ENCODE results near the gene UVRAG. TPM values are rescaled to one million over a fixed set of nuclear protein-coding genes. Genes with fewer than 3 reads are reported as not detected.
A peak's percentile ranks its signal among the peaks of the same experiment; 100 is the strongest.

The UVRAG gene
- total and polyA plus RNA-seq, 4 donors, result 7.9 to 47.0 (median 20.1) TPM

DNA sequence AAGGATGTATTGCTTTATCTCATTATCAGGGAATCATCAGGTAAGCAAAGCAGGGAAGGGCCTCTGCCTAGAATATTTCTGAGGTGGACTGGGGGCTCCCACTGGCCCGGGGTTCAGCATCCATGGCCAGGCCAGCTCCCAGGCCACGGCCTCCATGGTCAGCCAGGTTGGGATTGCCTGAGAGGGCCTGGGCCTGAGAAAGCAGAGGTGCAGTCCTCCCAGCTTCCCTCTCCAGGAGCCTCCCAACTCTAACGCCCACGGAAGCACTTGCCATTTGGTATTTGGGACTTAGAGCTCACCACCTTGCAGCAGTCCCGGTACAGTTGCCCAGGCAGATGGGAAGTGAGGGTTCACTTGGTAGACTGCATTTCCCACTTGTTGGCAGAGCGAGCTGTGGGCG is 33.7 kb upstream of the UVRAG start:
- Histone ChIP-seq H3K4me3 (ENCODE audit: low read length in 2 of 2) (no peak overlapping the region), H3K27ac (ENCODE audit: low read depth in 1 of 2, low read length in 2 of 2) (no peak overlapping the region)

GRCh38 chr11:75781831-75782230 is 33.2 kb upstream of the UVRAG start:
- no peaks in the 10 kb centered on the region for H3K27me3 ChIP-seq (ENCODE audit: control insufficient read depth in 1 of 2, insufficient read depth in 2 of 2, low read length in 1 of 2)
- no peaks in the 10 kb centered on the region for H3K9me3 ChIP-seq (ENCODE audit: control insufficient read depth, low read length)
- no peaks in the 10 kb centered on the region for H3K4me1 ChIP-seq (ENCODE audit: control insufficient read depth in 1 of 2, insufficient read depth in 2 of 2, low read length in 2 of 2)
- H3K4me3 ChIP-seq (ENCODE audit: low read length in 2 of 2), result no peak overlapping the region
- H3K27ac ChIP-seq (ENCODE audit: low read depth in 1 of 2, low read length in 2 of 2), result no peak overlapping the region
- no peaks in the 10 kb centered on the region for H3K36me3 ChIP-seq (ENCODE audit: control insufficient read depth in 1 of 2, insufficient read depth in 2 of 2, low read length in 1 of 2)
- intact Hi-C loops (cut with DNase I), result no loop called here
- WGBS, 2 donors, result 91 to 94% methylated on average over 9 of the region's 9 CpGs
- ATAC-seq (ENCODE audit: low FRiP score) (no peak), DNase-seq (peak in 1 of 2 donors; percentile 12)

More for the DNA sequence above, 33.7 kb upstream of the UVRAG start:
- ATAC-seq (ENCODE audit: low FRiP score), result no peak
- 93 to 97% methylated on average over 7 of the region's 7 CpGs for WGBS, 2 donors
- intact Hi-C loops (cut with DNase I), result no loop called here
- Histone ChIP-seq H3K27me3 (ENCODE audit: control insufficient read depth in 1 of 2, insufficient read depth in 2 of 2, low read length in 1 of 2) (no peaks in the 10 kb centered on the region), H3K36me3 (ENCODE audit: control insufficient read depth in 1 of 2, insufficient read depth in 2 of 2, low read length in 1 of 2) (no peaks in the 10 kb centered on the region), H3K9me3 (ENCODE audit: control insufficient read depth, low read length) (no peaks in the 10 kb centered on the region), H3K4me1 (ENCODE audit: control insufficient read depth in 1 of 2, insufficient read depth in 2 of 2, low read length in 2 of 2) (no peaks in the 10 kb centered on the region)
- DNase-seq, result peak; percentile 17 to 34

GRCh38 chr11:75782540-75783263 is 32.3 kb upstream of the UVRAG start:
- peak in 1 of 2 donors; percentile 6 for DNase-seq
- H3K27me3 ChIP-seq (ENCODE audit: control insufficient read depth in 1 of 2, insufficient read depth in 2 of 2, low read length in 1 of 2), result no peaks in the 10 kb centered on the region
- H3K4me1 ChIP-seq (ENCODE audit: control insufficient read depth in 1 of 2, insufficient read depth in 2 of 2, low read length in 2 of 2), result no peaks in the 10 kb centered on the region
- no peaks in the 10 kb centered on the region for H3K9me3 ChIP-seq (ENCODE audit: control insufficient read depth, low read length)
- 92 to 95% methylated on average over 4 of the region's 4 CpGs for WGBS, 2 donors
- intact Hi-C loops (cut with DNase I), result no loop called here
- ATAC-seq (ENCODE audit: low FRiP score), result no peak
- no peak overlapping the region for H3K27ac ChIP-seq (ENCODE audit: low read depth in 1 of 2, low read length in 2 of 2)
- no peak overlapping the region for H3K4me3 ChIP-seq (ENCODE audit: low read length in 2 of 2)
- H3K36me3 ChIP-seq (ENCODE audit: control insufficient read depth in 1 of 2, insufficient read depth in 2 of 2, low read length in 1 of 2), result no peaks in the 10 kb centered on the region

DNA sequence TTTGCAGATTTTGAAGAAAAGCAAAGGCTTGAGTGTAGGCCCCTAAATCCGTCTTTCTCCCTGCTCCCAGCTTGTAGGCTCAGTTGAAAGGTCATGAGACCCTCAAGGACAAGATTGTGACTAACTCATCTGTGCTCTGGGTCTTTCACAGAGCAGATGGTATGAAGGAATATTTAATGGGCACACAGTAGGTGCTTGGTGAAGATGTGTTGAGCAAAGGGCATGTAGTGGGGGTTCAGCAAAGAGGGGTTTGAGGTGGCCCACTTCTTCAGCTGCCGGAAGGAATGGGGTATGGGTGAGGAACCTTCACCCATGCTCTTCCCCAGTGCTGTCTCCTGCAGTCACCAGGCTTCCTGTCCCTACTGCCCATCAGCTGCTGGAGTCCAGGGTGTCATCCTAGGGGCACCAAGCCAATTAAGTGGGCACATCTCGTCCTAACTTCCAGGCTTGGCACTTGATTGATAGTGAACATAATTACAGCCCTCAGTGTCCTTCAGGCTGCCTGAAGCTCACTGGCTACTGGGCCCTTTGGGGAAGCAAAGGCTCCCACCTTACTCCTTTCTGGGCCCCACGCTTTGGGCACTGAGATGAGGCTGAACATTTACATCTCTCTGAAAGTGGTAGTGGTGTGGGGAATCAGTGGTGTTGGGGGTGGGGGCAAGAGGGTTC is 31.5 kb upstream of the UVRAG start:
- intact Hi-C loops (cut with DNase I), result no loop called here
- Histone ChIP-seq H3K27ac (ENCODE audit: low read depth in 1 of 2, low read length in 2 of 2) (no peak overlapping the region), H3K9me3 (ENCODE audit: control insufficient read depth, low read length) (no peaks in the 10 kb centered on the region), H3K36me3 (ENCODE audit: control insufficient read depth in 1 of 2, insufficient read depth in 2 of 2, low read length in 1 of 2) (no peaks in the 10 kb centered on the region), H3K27me3 (ENCODE audit: control insufficient read depth in 1 of 2, insufficient read depth in 2 of 2, low read length in 1 of 2) (no peaks in the 10 kb centered on the region), H3K4me1 (ENCODE audit: control insufficient read depth in 1 of 2, insufficient read depth in 2 of 2, low read length in 2 of 2) (no peaks in the 10 kb centered on the region), H3K4me3 (ENCODE audit: low read length in 2 of 2) (no peak overlapping the region)
- DNase-seq, result no peak
- 94% methylated on average over 4 of the region's 4 CpGs for WGBS, 2 donors
- ATAC-seq (ENCODE audit: low FRiP score), result no peak

- H3K27ac ChIP-seq (ENCODE audit: low read depth in 1 of 2, low read length in 2 of 2), result no peak overlapping the region
- no peaks in the 10 kb centered on the region for H3K4me1 ChIP-seq (ENCODE audit: control insufficient read depth in 1 of 2, insufficient read depth in 2 of 2, low read length in 2 of 2)
- ATAC-seq (ENCODE audit: low FRiP score), result no peak
- 97 to 100% methylated on average over 2 of the region's 2 CpGs for WGBS, 2 donors
- no peaks in the 10 kb centered on the region for H3K36me3 ChIP-seq (ENCODE audit: control insufficient read depth in 1 of 2, insufficient read depth in 2 of 2, low read length in 1 of 2)
- intact Hi-C loops (cut with DNase I), result no loop called here
- no peaks in the 10 kb centered on the region for H3K27me3 ChIP-seq (ENCODE audit: control insufficient read depth in 1 of 2, insufficient read depth in 2 of 2, low read length in 1 of 2)
- no peak for DNase-seq
- H3K9me3 ChIP-seq (ENCODE audit: control insufficient read depth, low read length), result no peaks in the 10 kb centered on the region
- no peak overlapping the region for H3K4me3 ChIP-seq (ENCODE audit: low read length in 2 of 2)
Observed at GRCh38 chr11:75784085-75784478, 30.9 kb upstream of the UVRAG start.

- H3K27ac ChIP-seq (ENCODE audit: low read depth in 1 of 2, low read length in 2 of 2), result no peak overlapping the region
- 94 to 100% methylated on average over 1 of the region's 1 CpG for WGBS, 2 donors
- no peaks in the 10 kb centered on the region for H3K4me1 ChIP-seq (ENCODE audit: control insufficient read depth in 1 of 2, insufficient read depth in 2 of 2, low read length in 2 of 2)
- H3K4me3 ChIP-seq (ENCODE audit: low read length in 2 of 2), result no peak overlapping the region
- intact Hi-C loops (cut with DNase I), result no loop called here
- DNase-seq (peak in 1 of 2 donors; percentile 12), ATAC-seq (ENCODE audit: low FRiP score) (no peak)
- no peaks in the 10 kb centered on the region for H3K36me3 ChIP-seq (ENCODE audit: control insufficient read depth in 1 of 2, insufficient read depth in 2 of 2, low read length in 1 of 2)
- H3K27me3 ChIP-seq (ENCODE audit: control insufficient read depth in 1 of 2, insufficient read depth in 2 of 2, low read length in 1 of 2), result no peaks in the 10 kb centered on the region
- H3K9me3 ChIP-seq (ENCODE audit: control insufficient read depth, low read length), result no peaks in the 10 kb centered on the region
Observed at GRCh38 chr11:75784506-75784905, 30.5 kb upstream of the UVRAG start.

DNA sequence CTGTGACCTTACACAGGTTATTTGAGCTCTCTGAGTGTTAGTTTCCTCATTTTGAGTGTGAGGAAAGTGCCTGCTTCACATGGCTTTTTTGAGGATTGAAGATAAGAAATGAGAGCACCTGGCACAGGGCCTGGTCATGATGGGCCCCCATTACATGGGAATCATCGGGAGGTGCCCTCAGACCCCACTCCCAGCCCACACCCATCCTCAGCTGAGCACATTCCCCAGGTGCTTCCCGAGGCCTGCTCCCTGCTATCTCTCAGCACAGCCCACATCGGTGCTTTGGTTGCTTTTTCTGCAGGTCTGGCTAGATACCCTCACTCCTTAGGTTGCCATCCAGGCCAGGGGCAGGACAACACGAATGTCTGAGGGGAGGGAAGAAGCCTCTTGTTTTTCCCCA is 29.8 kb upstream of the UVRAG start:
- H3K27ac ChIP-seq (ENCODE audit: low read depth in 1 of 2, low read length in 2 of 2), result no peak overlapping the region
- no peak for ATAC-seq (ENCODE audit: low FRiP score)
- 83 to 89% methylated on average over 4 of the region's 4 CpGs for WGBS, 2 donors

DNA sequence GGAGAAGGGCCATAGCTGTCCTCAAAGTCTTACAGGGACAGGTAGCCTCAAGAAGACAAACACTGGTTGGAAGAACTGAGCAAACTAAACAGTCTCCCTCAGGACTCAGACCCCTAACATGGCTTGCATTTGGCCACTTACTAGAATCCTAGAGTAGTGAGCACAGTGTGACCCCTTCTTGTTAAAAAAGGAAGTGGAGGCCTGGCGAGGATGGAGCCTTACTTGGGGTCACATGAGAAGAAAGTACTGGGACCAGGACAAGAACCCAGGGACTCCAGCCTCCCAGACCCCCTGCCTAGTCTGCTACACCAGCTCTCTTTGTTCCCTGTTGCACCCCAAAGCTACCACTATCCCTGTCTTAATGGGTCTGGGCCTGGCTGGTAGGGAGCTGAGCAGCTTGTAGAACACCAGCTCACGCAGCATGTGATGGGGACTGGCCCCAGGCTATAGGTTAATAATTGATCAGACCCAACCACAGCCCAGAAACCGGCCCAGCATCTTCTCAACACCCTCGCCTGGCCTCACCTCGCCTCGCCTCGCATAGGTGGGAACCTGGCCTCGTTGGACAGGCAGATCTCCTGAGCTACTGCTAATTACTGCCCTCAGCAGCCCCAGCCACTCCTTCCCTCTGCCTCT is 28.8 kb upstream of the UVRAG start:
- H3K9me3 ChIP-seq (ENCODE audit: control insufficient read depth, low read length), result no peaks in the 10 kb centered on the region
- DNase-seq, result no peak
- H3K27ac ChIP-seq (ENCODE audit: low read depth in 1 of 2, low read length in 2 of 2), result no peak overlapping the region
- no peak for ATAC-seq (ENCODE audit: low FRiP score)
- H3K27me3 ChIP-seq (ENCODE audit: control insufficient read depth in 1 of 2, insufficient read depth in 2 of 2, low read length in 1 of 2), result no peaks in the 10 kb centered on the region
- 93 to 97% methylated on average over 8 of the region's 8 CpGs for WGBS, 2 donors
- intact Hi-C loops (cut with DNase I), result no loop called here
- no peaks in the 10 kb centered on the region for H3K36me3 ChIP-seq (ENCODE audit: control insufficient read depth in 1 of 2, insufficient read depth in 2 of 2, low read length in 1 of 2)
- no peaks in the 10 kb centered on the region for H3K4me1 ChIP-seq (ENCODE audit: control insufficient read depth in 1 of 2, insufficient read depth in 2 of 2, low read length in 2 of 2)
- no peak overlapping the region for H3K4me3 ChIP-seq (ENCODE audit: low read length in 2 of 2)

More for the DNA sequence above, 29.8 kb upstream of the UVRAG start:
- intact Hi-C loops (cut with DNase I), result no loop called here
- Histone ChIP-seq H3K4me3 (ENCODE audit: low read length in 2 of 2) (no peak overlapping the region), H3K4me1 (ENCODE audit: control insufficient read depth in 1 of 2, insufficient read depth in 2 of 2, low read length in 2 of 2) (no peaks in the 10 kb centered on the region), H3K36me3 (ENCODE audit: control insufficient read depth in 1 of 2, insufficient read depth in 2 of 2, low read length in 1 of 2) (no peaks in the 10 kb centered on the region), H3K9me3 (ENCODE audit: control insufficient read depth, low read length) (no peaks in the 10 kb centered on the region), H3K27me3 (ENCODE audit: control insufficient read depth in 1 of 2, insufficient read depth in 2 of 2, low read length in 1 of 2) (no peaks in the 10 kb centered on the region)
- no peak for DNase-seq
